Measurements from ENCODE around the gene HDAC4.

GRCh38 chr2:239146741-239147181 is 254.1 kb downstream of the HDAC4 start:
- TF ChIP-seq CTCF (IDR thresholded peaks at IDR 0.05; ENCODE audit: low read length) = no peak
- TF ChIP-seq EZH2 (IDR thresholded peaks at IDR 0.05; ENCODE audit: borderline replicate concordance, low read length) = no peak
